GM18508 (cell line): ENCODE results near the gene ATG2B.

Source experiments
- ATAC-seq: cut with Tn5 transposase; IDR thresholded peaks from one replicate; pipeline ENCODE4 v1.9.1; 2021; ENCODE audit warnings: moderate number of reproducible peaks; ENCODE audit not compliant: insufficient read depth, unreplicated experiment

Gene ATG2B

DNA sequence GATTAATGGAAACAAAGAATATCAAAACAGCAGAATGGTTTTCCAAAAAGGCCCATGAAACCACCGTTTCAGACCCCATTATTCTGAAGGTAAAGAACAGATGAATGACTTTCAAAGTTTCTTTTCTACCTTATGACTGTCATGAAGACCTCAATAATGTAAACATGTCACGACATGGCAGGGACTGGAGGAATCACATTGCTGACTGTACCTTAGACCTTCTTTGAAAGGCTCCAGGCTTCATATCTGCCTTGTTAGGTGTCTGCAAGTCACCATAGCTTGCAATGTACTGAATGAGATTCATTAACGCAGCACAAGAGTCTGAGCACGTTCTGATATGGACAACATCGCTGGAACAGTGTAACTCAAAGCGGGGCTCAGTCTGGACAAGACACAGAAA is 52.2 kb downstream of the ATG2B start:
- ATAC-seq, result no peak

GRCh38 chr14:96309896-96310330 is 53.2 kb downstream of the ATG2B start:
- ATAC-seq, result no peak

DNA sequence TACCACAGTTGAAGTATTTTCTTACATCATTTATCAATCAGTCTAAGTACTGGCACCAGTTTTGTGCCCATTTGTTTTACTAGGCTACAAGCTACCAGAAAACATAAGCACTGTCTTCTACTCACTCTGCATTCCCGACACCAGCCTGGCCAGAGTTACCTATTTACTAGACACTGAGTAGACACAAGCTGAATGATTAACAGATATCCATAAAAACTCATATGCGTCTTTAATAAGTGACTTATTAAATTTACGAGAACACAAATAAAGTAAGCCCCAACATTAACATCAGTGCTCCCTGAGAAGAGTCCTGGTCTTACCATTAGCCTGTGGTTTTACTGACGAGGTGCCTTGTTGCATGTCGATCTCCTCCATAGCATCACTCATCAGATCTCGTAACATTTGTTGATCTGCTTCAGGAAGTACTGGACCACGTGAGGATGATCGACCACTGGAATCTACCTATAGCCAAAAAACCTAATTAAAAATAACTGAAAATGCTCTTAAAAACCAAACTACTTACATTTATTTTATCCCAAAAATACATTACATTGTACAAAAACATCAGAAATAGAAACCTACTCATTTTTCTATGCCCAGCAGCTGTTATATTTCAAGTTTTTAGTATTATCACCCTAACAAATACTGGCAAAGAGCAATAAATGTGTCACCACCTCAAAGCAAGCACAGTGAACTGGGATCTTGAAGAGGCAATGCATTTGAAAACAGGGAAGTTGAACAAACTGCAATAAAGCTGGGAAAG is 53.8 kb downstream of the ATG2B start:
- ATAC-seq, result no peak

DNA sequence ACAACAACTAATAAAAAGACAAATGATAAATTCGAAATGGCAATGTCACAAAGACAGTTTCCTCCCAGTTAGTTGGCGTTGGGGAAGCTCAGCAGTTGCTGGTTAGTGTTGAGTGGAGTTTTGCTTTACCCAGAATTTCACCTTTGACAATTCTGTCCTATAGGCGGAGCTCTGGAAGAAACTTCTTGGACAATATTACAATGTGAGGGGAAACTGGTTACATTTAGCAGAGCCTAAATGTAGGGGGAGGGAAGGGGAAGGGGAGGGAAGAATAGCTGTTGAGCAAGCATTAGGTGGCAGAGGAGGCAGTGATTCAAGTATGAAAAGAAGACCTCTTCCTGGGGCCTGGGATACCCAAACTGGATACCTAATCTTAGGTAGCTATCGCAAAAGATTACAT is 55.7 kb downstream of the ATG2B start:
- ATAC-seq, result no peak

DNA sequence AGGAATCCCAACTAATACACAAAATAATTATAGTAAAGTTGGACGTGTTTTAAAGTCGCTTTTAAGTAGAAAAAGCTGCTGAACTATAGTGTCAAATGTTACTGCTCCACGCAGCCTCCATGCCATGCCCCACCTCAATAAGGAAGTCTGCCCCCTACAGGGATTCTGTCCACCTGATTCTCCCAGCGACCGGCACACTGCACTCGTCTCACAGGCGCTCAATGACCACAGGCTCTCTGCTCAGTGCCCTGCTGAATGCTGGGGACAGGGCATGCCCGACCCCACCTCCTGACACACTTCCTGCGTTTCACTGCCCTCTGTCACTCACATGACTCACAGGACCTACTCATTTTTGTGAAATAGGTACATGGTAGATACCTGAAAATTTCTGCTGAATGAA is 58.2 kb downstream of the ATG2B start:
- ATAC-seq, result no peak

DNA sequence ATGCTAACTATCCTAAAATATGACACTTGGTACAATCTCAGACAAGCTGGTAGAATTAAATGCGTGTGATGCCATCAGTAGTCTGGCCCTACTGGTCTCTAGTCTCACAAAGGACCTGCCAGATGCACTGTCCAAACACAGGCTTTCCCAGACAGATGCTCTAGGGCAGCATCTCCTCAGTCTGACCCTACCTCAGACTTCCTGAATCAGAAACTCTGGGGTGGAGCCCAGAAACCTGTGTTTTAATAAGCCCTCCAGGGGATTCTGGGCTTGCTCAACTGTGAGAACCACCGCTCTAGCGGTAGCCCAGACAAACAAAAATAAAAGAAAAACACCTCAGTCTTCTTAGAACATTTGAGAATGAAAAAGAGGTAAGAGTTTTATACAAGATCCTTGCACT is 59.2 kb downstream of the ATG2B start:
- ATAC-seq, result no peak

- no peak for ATAC-seq
Measured at GRCh38 chr14:96299441-96299840, 63.7 kb downstream of the ATG2B start.

DNA sequence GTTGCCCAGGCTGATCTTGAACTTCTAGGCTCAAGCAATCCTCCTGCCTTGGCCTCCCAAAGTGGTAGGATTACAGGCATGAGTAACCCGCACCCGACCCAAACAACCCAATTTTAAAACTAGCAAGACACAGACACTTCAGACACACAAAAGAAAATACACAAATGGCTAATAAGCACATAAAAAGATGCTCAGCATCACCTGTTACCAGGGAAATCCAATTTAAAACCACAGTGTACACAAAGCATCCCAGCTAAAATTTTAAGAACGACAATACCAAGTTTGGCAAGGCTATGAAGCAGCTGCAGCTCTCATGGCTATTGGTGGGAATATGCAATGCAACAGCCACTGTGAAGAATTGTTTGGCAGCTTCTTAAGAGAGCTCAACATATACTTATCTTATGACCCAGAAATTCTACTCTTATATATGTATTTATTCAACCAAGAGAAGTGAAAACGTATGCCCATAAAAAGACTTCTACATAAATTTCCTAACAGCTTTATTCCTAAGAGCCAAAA is 65.1 kb downstream of the ATG2B start:
- no peak for ATAC-seq

GRCh38 chr14:96297000-96297399 is 66.1 kb downstream of the ATG2B start:
- no peak for ATAC-seq

DNA sequence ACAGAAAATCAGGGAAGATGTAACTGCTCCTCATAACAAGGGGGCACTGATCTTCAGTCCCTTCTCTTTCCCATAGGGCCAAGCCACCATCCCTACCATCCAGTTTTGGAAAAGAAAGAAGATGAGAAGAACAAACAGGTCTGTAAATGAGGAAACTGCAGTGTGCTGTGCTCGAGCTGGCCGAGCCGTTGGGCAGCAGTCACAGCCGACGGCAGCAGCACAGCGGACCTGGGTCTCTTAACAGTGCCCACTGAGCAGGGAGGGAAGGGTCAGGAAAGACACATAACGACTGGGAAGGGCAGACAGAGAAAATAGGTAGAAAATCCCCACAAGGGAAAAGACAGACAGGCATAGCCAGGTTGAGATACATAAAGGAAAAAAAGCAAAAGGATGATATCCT is 68.9 kb downstream of the ATG2B start:
- ATAC-seq, result no peak

DNA sequence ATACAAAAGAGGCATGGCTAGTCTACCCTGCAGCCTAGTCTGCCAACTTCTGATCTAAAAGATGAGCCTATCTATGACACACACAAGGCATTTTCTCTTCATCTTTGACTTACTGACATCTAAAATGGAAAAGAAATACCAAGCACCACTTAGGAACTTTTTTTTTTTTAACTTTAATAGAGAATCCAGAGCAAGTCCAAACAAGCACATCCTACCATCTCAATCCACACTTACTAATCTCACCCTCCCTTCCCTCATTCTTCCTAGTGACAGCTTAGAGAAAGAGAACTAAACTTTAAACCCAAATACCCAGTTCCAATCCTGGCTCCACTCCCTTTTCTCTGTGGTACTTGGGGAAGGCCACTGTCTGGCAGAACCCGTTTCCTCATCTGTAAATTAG is 75.3 kb downstream of the ATG2B start:
- no peak for ATAC-seq

GRCh38 chr14:96286251-96286650 is 76.9 kb downstream of the ATG2B start:
- no peak for ATAC-seq

GRCh38 chr14:96285667-96286066 is 77.5 kb downstream of the ATG2B start:
- ATAC-seq, result no peak

DNA sequence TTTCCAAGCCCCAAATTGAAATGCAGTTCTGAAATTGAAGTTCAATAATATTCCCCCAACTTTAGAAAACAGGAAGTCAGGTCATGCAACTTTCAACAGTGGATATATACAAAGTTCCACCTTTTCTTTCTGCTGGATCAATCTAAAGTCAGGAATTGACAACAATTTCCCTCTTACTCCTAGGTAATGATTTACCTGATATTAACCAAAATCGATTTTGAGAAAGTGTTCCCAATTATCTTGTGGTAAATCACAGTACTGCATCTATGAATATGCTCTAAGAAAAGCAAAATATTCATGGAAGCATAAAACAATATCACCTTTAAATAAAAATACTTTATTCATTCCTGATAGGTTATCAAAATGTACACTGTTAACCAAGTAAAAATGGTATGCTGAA is 78.7 kb downstream of the ATG2B start:
- no peak for ATAC-seq

DNA sequence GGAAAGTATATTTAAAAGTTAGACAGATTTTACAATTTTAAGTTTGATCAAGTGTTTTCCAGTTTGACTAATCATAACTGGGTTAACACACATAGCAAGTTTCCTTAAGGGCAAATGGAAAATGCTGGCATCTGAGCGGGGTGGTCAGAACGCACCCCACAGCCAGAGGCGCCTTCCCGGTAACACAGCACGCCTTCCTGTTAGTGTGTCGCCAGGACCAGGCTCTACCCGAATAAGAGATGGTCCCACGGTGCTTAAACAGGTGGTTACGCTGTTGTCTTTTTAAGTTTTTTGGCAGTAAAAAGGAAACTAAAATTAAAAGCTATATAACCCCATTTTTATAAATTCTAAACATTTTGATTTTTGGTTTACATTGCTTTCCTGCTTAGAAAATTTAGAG is 79.1 kb downstream of the ATG2B start:
- no peak for ATAC-seq

DNA sequence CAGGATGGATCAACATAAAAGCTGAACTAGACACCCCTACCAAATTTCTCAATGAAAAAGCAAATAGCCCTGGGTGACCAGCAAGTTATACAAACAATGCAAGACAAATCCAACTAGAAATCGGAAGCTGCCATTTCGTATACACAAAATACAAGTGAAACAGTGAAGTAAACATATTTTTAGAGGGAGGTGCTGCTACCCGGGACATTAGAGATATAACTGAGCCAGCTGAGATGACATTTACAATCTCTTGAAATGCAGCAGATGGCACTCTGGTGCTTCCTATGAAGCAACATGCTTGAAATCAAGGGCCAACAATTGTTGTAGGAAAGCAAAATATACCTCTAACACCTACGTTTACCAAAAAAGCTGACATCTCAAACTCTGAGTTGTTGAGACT is 81.7 kb downstream of the ATG2B start:
- ATAC-seq, result no peak

- no peak for ATAC-seq
Measured at GRCh38 chr14:96280104-96280503, 83.0 kb downstream of the ATG2B start.

DNA sequence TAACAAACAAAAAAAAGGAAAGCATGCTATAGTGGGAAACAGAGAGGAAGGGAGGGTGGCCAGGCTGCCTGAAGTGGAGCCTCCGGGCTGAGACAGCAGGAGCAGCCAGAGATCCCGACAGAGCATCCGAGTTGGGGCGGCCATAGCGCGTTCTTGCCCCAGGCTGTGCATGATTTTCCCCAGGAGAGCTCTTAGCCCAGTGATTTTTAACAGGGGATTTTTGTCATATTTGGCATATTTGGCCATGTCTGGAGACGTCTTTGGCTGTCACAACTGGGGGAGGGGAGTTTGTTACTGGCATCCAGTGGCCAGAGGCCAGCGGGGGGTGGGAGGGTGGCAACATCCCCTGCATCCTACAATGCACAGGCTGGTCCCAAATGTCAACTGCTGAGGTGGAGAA is 83.6 kb downstream of the ATG2B start:
- no peak for ATAC-seq

- ATAC-seq, result no peak
Measured at GRCh38 chr14:96277890-96278289, 85.3 kb downstream of the ATG2B start.

DNA sequence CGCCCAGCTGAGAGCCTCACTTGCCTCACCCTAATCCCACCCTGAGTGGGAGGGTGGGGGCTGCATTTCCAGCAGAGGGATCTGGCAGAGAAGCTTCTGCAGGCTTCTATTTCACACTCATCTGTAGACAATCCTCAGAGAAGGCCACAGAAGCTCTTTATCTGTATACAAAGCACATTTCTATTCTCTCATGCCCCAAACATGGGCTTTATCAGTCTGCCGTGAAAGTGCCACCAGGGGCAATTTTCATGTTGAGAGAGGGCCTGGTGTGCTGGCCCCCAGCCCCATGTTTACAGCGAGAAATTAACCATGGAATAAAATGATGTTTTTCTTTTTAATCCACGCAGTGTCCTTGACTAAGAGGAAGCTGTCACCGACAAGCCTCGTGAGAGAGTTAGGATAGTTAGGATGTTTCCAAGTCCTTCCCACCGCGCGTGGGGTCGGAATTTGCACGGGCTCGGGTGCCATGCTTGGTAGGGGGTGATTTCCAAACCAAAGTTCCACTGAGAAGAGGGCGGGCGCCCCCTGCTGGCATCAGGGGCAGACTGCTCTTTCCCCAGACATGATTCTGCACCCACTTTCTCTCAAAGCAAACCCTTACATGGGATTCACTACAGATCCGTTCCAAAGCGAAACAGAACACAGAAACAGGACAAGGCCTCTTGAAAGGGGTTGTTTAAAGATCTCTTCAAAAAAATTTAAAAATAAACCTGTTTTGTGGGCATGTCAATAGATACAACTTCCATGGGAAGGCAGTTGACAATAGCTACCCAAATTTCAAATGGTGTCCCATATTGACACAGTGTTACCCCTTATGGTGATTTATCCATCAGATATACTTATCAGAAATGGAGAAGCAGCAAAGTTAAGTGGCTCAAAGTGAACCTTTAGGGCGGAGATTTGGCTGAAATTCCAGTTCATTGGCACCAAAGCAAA is 87.7 kb downstream of the ATG2B start:
- no peak for ATAC-seq

GRCh38 chr14:96274543-96274942 is 88.6 kb downstream of the ATG2B start:
- no peak for ATAC-seq
